ENCODE data around the gene PHLDB1. TPM values are rescaled to one million over a fixed set of nuclear protein-coding genes. Genes with fewer than 3 reads are reported as not detected.

PHLDB1 gene
- total and polyA plus RNA-seq, 8 donors: 76.5 to 120 (median 91.7) TPM

GRCh38 chr11:118622376-118623268 lies 15.2 kb downstream of the PHLDB1 start:
- intact Hi-C loops (cut with DNase I): no loop called here
- no peak for TF ChIP-seq CTCF (IDR thresholded peaks at IDR 0.05)
- no peaks in the 10 kb centered on the region for H3K9me3 ChIP-seq
- H3K27ac ChIP-seq: peak overlapping the region; percentile 62 to 81
- ATAC-seq: peak; percentile 55
- peaks cover 49 to 69% of the 10 kb centered on the region in 2 donors for H3K4me1 ChIP-seq
- peaks cover 2 to 31% of the 10 kb centered on the region in 2 donors for H3K36me3 ChIP-seq
- H3K4me3 ChIP-seq: peak overlapping the region; percentile 51
- DNase-seq: peak in 2 of 4 donors; percentile 72 to 86
- H3K27me3 ChIP-seq: peaks cover 0 to 11% of the 10 kb centered on the region in 2 donors

GRCh38 chr11:118623269-118623655 lies 15.8 kb downstream of the PHLDB1 start:
- no peak for TF ChIP-seq CTCF (IDR thresholded peaks at IDR 0.05)
- Histone ChIP-seq H3K4me3 (no peak overlapping the region), H3K27ac (peak overlapping the region; percentile 62 to 81), H3K36me3 (peaks cover 6 to 38% of the 10 kb centered on the region in 2 donors), H3K4me1 (peaks cover 43 to 63% of the 10 kb centered on the region in 2 donors), H3K27me3 (peaks cover 0 to 11% of the 10 kb centered on the region in 2 donors), H3K9me3 (no peaks in the 10 kb centered on the region)
- ATAC-seq (peak; percentile 6), DNase-seq (no peak)
- intact Hi-C loops (cut with DNase I): no loop called here

DNA sequence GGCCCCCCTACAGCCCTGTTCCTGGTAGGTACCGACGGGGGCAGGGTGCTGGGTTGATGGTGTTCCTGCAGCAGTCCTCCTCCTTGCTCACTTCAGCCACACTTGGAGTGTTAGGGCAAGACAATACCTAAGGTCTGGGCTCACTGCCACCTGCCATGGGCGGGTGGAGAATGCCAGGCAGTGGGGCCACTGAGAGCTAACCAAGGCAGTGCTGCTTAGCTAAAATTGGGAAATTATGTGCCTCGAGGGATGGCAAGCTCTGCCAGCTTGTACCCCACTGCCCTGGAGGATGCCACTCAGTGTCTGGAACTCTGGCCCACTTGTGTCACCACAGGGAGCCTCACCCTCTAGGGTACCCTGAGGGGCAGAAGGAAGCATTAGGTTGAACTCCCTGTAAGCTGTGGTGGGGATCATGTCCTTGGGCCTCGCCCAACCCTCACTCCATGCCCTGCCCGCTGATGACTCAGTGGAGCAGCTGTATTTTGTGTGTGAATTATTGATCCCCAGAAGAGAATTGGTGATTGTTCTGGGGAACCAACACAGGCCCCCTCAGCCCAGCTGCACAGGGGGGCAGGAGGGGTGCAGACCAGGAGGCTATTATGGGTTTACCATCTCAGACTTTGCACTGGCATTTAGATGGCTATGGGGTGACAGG lies 17.7 kb downstream of the PHLDB1 start:
- Histone ChIP-seq H3K9me3 (no peaks in the 10 kb centered on the region), H3K4me3 (no peak overlapping the region), H3K36me3 (peaks cover 6 to 48% of the 10 kb centered on the region in 2 donors), H3K4me1 (peaks cover 29 to 54% of the 10 kb centered on the region in 2 donors), H3K27me3 (peaks cover 0 to 11% of the 10 kb centered on the region in 2 donors), H3K27ac (peak overlapping the region in 1 of 2 donors; percentile 13)
- intact Hi-C loops (cut with DNase I): no loop called here
- no peak for TF ChIP-seq CTCF (IDR thresholded peaks at IDR 0.05)
- ATAC-seq: peak; percentile 29
- DNase-seq: no peak

GRCh38 chr11:118625976-118626375 lies 18.6 kb downstream of the PHLDB1 start:
- no peak for DNase-seq
- peaks cover 0 to 11% of the 10 kb centered on the region in 2 donors for H3K27me3 ChIP-seq
- H3K9me3 ChIP-seq: no peaks in the 10 kb centered on the region
- H3K36me3 ChIP-seq: peaks cover 6 to 50% of the 10 kb centered on the region in 2 donors
- ATAC-seq: no peak
- no peak overlapping the region for H3K27ac ChIP-seq
- peaks cover 25 to 51% of the 10 kb centered on the region in 2 donors for H3K4me1 ChIP-seq
- no peak overlapping the region for H3K4me3 ChIP-seq
- TF ChIP-seq CTCF (IDR thresholded peaks at IDR 0.05): no peak
- intact Hi-C loops (cut with DNase I): no loop called here

DNA sequence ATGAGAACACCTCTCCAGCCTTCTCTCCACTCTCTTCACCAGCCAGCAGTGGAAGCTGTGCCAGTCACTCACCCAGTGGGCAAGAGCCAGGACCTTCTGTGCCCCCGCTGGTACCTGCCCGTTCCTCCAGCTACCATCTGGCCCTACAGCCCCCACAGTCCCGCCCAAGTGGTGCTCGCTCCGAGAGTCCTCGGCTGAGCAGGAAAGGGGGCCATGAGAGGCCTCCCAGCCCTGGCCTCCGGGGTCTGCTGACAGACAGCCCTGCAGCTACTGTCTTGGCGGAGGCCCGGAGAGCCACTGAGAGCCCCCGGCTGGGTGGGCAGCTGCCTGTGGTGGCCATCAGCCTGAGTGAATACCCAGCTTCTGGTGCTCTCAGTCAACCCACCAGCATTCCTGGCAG lies 20.2 kb downstream of the PHLDB1 start:
- no peak overlapping the region for H3K27ac ChIP-seq
- peak in 1 of 4 donors; percentile 73 for DNase-seq
- intact Hi-C loops (cut with DNase I): no loop called here

More for the DNA sequence above, 20.2 kb downstream of the PHLDB1 start:
- ATAC-seq: no peak
- peaks cover 24 to 37% of the 10 kb centered on the region in 2 donors for H3K4me1 ChIP-seq
- H3K4me3 ChIP-seq: no peak overlapping the region
- peaks cover 6 to 65% of the 10 kb centered on the region in 2 donors for H3K36me3 ChIP-seq
- no peaks in the 10 kb centered on the region for H3K27me3 ChIP-seq
- H3K9me3 ChIP-seq: no peaks in the 10 kb centered on the region
- no peak for TF ChIP-seq CTCF (IDR thresholded peaks at IDR 0.05)
